SH-SY5Y (cell line): ENCODE measurements around the gene NUDT3.

Experiments
- GATA2 ChIP-seq: IDR thresholded peaks from 2 replicates; pipeline ENCODE4 v1.6.1; 2011; ENCODE audit warnings: mild to moderate bottlenecking, low read depth, low read length
- GATA3 ChIP-seq: IDR thresholded peaks from 2 replicates; pipeline ENCODE4 v1.6.1; 2011; ENCODE audit warnings: low read depth, mild to moderate bottlenecking, low read length, moderate library complexity

DNA sequence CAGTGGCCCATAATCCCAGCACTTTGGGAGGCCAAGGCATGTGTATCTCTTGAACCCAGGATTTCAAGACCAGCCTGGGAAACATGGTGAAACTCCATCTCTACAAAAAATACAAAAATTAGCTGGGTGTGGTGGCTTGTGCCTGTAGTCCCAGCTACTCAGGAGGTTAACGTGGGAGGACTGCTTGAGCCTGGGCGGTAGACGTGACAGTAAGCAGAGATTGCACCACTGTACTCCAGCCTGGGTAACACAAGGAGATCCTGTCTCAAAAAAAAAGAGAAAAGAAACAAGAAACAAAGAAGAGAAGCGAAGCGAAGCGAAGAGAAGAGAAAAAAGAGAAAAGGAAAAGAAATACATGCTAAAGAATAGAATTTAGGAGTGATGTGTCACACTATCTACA is 69.2 kb downstream of the NUDT3 start:
- TF ChIP-seq GATA3 (no peak), GATA2 (no peak)
